HG03442 (cell line): ENCODE data around the gene AHCYL1.
"Not testable (repeated sequence)": the region's sequence is repeated elsewhere in the genome, so short reads cannot be mapped to it uniquely, and the experiment has no call there.

Source experiments
- ATAC-seq: cut with Tn5 transposase; IDR thresholded peaks from one replicate; pipeline ENCODE4 v1.9.1; 2021; ENCODE audit warnings: mild to moderate bottlenecking, moderate library complexity; ENCODE audit not compliant: unreplicated experiment

AHCYL1 gene

GRCh38 chr1:109984456-109985246, at the start of gene AHCYL1:
TSS of gene AHCYL1 (plus strand) at chr1:109984765. CDS start at chr1:109985053, 288 bp downstream.
- peak; percentile 96 for ATAC-seq

GRCh38 chr1:109935451-109935900, 49.1 kb upstream of the AHCYL1 start:
- no peak for ATAC-seq

GRCh38 chr1:109937738-109938137, 46.8 kb upstream of the AHCYL1 start:
- no peak for ATAC-seq

GRCh38 chr1:109938556-109938955, 46.0 kb upstream of the AHCYL1 start:
- ATAC-seq = no peak

- ATAC-seq = no peak
These were observed 42.1 kb upstream of the AHCYL1 start for GRCh38 chr1:109942434-109942833.

GRCh38 chr1:109944541-109944940, 40.0 kb upstream of the AHCYL1 start:
- ATAC-seq = no peak

- ATAC-seq = no peak
These were observed 38.1 kb upstream of the AHCYL1 start for GRCh38 chr1:109946511-109946910.

- ATAC-seq = no peak
These were observed 36.8 kb upstream of the AHCYL1 start for GRCh38 chr1:109947582-109948284.

- ATAC-seq = no peak
These were observed 36.3 kb upstream of the AHCYL1 start for GRCh38 chr1:109948285-109948630.

GRCh38 chr1:109950038-109950437, 34.5 kb upstream of the AHCYL1 start:
- no peak for ATAC-seq

- no peak for ATAC-seq
These were observed 34.1 kb upstream of the AHCYL1 start for GRCh38 chr1:109950509-109950908.

GRCh38 chr1:109951501-109951900, 33.1 kb upstream of the AHCYL1 start:
- ATAC-seq = not testable (repeated sequence)

GRCh38 chr1:109954041-109954512, 30.5 kb upstream of the AHCYL1 start:
- no peak for ATAC-seq

- no peak for ATAC-seq
These were observed 25.0 kb upstream of the AHCYL1 start for GRCh38 chr1:109959632-109959973.

- no peak for ATAC-seq
These were observed 24.4 kb upstream of the AHCYL1 start for GRCh38 chr1:109959974-109960744.

- no peak for ATAC-seq
These were observed 23.8 kb upstream of the AHCYL1 start for GRCh38 chr1:109960745-109961094.

GRCh38 chr1:109963864-109964263, 20.7 kb upstream of the AHCYL1 start:
- no peak for ATAC-seq

- no peak for ATAC-seq
These were observed 15.3 kb upstream of the AHCYL1 start for GRCh38 chr1:109969146-109969829.

- no peak for ATAC-seq
These were observed 14.7 kb upstream of the AHCYL1 start for GRCh38 chr1:109969907-109970306.

- ATAC-seq = no peak
These were observed 13.0 kb upstream of the AHCYL1 start for GRCh38 chr1:109971559-109971958.

GRCh38 chr1:109974191-109974590, 10.4 kb upstream of the AHCYL1 start:
- ATAC-seq = no peak
